Panc1 (cell line): ENCODE data around the gene DLG2. TPM values are rescaled to one million over a fixed set of nuclear protein-coding genes. Genes with fewer than 3 reads are reported as not detected.
"Not testable (repeated sequence)": the region's sequence is repeated elsewhere in the genome, so short reads cannot be mapped to it uniquely, and the experiment has no call there.

Experiments
- ATAC-seq: fragments of 200-7000 bp; cut with Tn5 transposase; 2 replicates; pipeline ENCODE4 v1.9.1; 2020; ENCODE audit warnings: mild to moderate bottlenecking, moderate library complexity
- BruUV-seq: library from RNA; stranded (reverse); fragments of 400-500 nt; replicated peaks from 2 replicates; lab custom pipeline; 2021; lab: Mats Ljungman, UMichigan
- CTCF ChIA-PET: fragments of 300-600 bp; sonication (Branson Sonifier 250); formaldehyde crosslinking; loops from one replicate; lab custom pipeline; 2022; ENCODE audit warnings: antibody characterized with exemption; lab: Charles Lee
- POLR2A ChIA-PET: fragments of 300-600 bp; sonication (Branson Sonifier 250); formaldehyde crosslinking; loops from one replicate; lab custom pipeline; 2022; ENCODE audit warnings: antibody characterized with exemption; lab: Charles Lee
- DNase-seq: peaks from one replicate; pipeline ENCODE4 v3.0.0-alpha.2; 2010; ENCODE audit warnings: low read depth, low spot score
- H3K27ac ChIP-seq: 2 replicates; pipeline ENCODE4 v1.5.1; 2011; ENCODE audit warnings: mild to moderate bottlenecking, low read length, inconsistent platforms
- H3K27me3 ChIP-seq: fragments of 200-500 bp; sonication (Bioruptor generic); 2 replicates; pipeline ENCODE4 v1.6.0; 2014; ENCODE audit warnings: low read length, inconsistent platforms; ENCODE audit not compliant: control insufficient read depth, insufficient read depth
- H3K36me3 ChIP-seq: fragments of 200-500 bp; sonication (Bioruptor generic); 2 replicates; pipeline ENCODE4 v1.5.1; 2014; ENCODE audit warnings: inconsistent platforms, mild to moderate bottlenecking, low read length, moderate library complexity; ENCODE audit not compliant: control insufficient read depth, insufficient read depth
- H3K4me1 ChIP-seq: 2 replicates; pipeline ENCODE4 v1.5.1; 2011; ENCODE audit warnings: inconsistent platforms, mild to moderate bottlenecking, low read length, moderate library complexity; ENCODE audit not compliant: control insufficient read depth, insufficient read depth
- H3K4me3 ChIP-seq, 2 experiments: 2 replicates each; pipeline ENCODE4 v1.5.1; 2011 to 2012; ENCODE audit warnings: low read depth in 2 of 2, low read length in 2 of 2, mild to moderate bottlenecking in 2 of 2, inconsistent platforms in 1 of 2, moderate library complexity in 1 of 2
- H3K9me3 ChIP-seq: fragments of 200-500 bp; sonication (Bioruptor generic); 2 replicates; pipeline ENCODE4 v1.5.1; 2014; ENCODE audit warnings: low read depth, mild to moderate bottlenecking, inconsistent platforms, low read length, moderate library complexity; ENCODE audit not compliant: control insufficient read depth, insufficient read depth
- CTCF ChIP-seq: fragments of 450-650 bp; IDR thresholded peaks from 2 replicates; pipeline ENCODE4 v1.5.1; 2017; ENCODE audit warnings: mild to moderate bottlenecking
- POLR2AphosphoS5 ChIP-seq: IDR thresholded peaks from 2 replicates; pipeline ENCODE4 v1.6.1; 2012; ENCODE audit warnings: mild to moderate bottlenecking, low read depth, low read length, moderate library complexity
- SIN3A ChIP-seq: IDR thresholded peaks from 2 replicates; pipeline ENCODE4 v1.6.1; 2012; ENCODE audit warnings: low read depth, mild to moderate bottlenecking, low read length, moderate library complexity, borderline replicate concordance; ENCODE audit not compliant: insufficient read depth
- TCF7L2 ChIP-seq: IDR thresholded peaks from 2 replicates; pipeline ENCODE4 v1.6.1; 2011; ENCODE audit warnings: mild to moderate bottlenecking, low read depth, low read length, inconsistent platforms
- in situ Hi-C: cut with HindIII; loops from 2 replicates; pipeline ENCODE4 v1.10.0; 2016; ENCODE audit warnings: low sequenced_read_pairs, low pct_unique_long_range_greater_than_20kb
- intact Hi-C: fragments of 100-400 bp; cut with micrococcal nuclease; formaldehyde crosslinking; loops from one replicate; pipeline ENCODE4 v1.10.0; 2022; ENCODE audit not compliant: unreplicated experiment
- total RNA-seq: library from RNA; stranded (reverse); gene quantifications from one replicate; pipeline ENCODE4 v1.2.1, GENCODE V29; 2021; ENCODE audit not compliant: unreplicated experiment
- TF ChIP-seq, protein P1 (sequence below), 2 experiments: IDR thresholded peaks; 2 replicates each; pipeline ENCODE4 v1.6.1; 2011 to 2012; ENCODE audit warnings: low read depth in 2 of 2, control low read depth in 1 of 2, low read length in 1 of 2, mild to moderate bottlenecking in 1 of 2, moderate library complexity in 1 of 2; ENCODE audit not compliant: insufficient read depth in 1 of 2

DLG2 gene
- total RNA-seq, 1 experiment from 2014 or later, result 4.2 TPM

GRCh38 chr11:85355921-85356320 lies 271.2 kb downstream of the DLG2 start:
- in situ Hi-C loops, result no loop called here
- BruUV-seq, result no TSS peak

GRCh38 chr11:85349539-85349938 lies 277.6 kb downstream of the DLG2 start:
- H3K4me3 ChIP-seq, H3K36me3 ChIP-seq, H3K27ac ChIP-seq, POLR2A ChIA-PET, in situ Hi-C loops, BruUV-seq, H3K9me3 ChIP-seq, CTCF ChIA-PET, ATAC-seq, H3K27me3 ChIP-seq, DNase-seq, H3K4me1 ChIP-seq: not testable (repeated sequence)
- intact Hi-C loops, result loop anchor here (10.0 kb wide), 1 partner anchor 65 kb away; no protein-coding TSS in a partner anchor

More at GRCh38 chr11:85355921-85356320, 271.2 kb downstream of the DLG2 start:
- no peak overlapping the region for H3K27ac ChIP-seq
- ChIA-PET CTCF (no interaction called here), POLR2A (no interaction called here)
- ATAC-seq (no peak), DNase-seq (no peak)
- H3K27me3 ChIP-seq, result no peaks in the 10 kb centered on the region
- intact Hi-C loops, result no loop called here
- H3K4me3 ChIP-seq, result no peak overlapping the region
- no peaks in the 10 kb centered on the region for H3K9me3 ChIP-seq
- TF ChIP-seq SIN3A (no peak), CTCF (no peak), POLR2AphosphoS5 (no peak), TCF7L2 (no peak)
- TF ChIP-seq, protein P1, sequence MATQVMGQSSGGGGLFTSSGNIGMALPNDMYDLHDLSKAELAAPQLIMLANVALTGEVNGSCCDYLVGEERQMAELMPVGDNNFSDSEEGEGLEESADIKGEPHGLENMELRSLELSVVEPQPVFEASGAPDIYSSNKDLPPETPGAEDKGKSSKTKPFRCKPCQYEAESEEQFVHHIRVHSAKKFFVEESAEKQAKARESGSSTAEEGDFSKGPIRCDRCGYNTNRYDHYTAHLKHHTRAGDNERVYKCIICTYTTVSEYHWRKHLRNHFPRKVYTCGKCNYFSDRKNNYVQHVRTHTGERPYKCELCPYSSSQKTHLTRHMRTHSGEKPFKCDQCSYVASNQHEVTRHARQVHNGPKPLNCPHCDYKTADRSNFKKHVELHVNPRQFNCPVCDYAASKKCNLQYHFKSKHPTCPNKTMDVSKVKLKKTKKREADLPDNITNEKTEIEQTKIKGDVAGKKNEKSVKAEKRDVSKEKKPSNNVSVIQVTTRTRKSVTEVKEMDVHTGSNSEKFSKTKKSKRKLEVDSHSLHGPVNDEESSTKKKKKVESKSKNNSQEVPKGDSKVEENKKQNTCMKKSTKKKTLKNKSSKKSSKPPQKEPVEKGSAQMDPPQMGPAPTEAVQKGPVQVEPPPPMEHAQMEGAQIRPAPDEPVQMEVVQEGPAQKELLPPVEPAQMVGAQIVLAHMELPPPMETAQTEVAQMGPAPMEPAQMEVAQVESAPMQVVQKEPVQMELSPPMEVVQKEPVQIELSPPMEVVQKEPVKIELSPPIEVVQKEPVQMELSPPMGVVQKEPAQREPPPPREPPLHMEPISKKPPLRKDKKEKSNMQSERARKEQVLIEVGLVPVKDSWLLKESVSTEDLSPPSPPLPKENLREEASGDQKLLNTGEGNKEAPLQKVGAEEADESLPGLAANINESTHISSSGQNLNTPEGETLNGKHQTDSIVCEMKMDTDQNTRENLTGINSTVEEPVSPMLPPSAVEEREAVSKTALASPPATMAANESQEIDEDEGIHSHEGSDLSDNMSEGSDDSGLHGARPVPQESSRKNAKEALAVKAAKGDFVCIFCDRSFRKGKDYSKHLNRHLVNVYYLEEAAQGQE (IDR thresholded peaks at IDR 0.05; ENCODE audit: insufficient read depth in 1 of 2, low read depth in 2 of 2, low read length in 1 of 2), result no peak
- no peaks in the 10 kb centered on the region for H3K4me1 ChIP-seq
- H3K36me3 ChIP-seq, result no peaks in the 10 kb centered on the region

GRCh38 chr11:85348945-85349344 lies 278.2 kb downstream of the DLG2 start:
- H3K4me3 ChIP-seq, result no peak overlapping the region
- H3K27ac ChIP-seq, result no peak overlapping the region
- no TSS peak for BruUV-seq
- CTCF ChIA-PET, result no interaction called here
- ATAC-seq (no peak), DNase-seq (no peak)
- in situ Hi-C loops (no loop called here), intact Hi-C loops (loop anchor here (10.0 kb wide), 1 partner anchor 64 kb away; no protein-coding TSS in a partner anchor)
- no peak for TF ChIP-seq TCF7L2
- TF ChIP-seq, protein P1 (IDR thresholded peaks at IDR 0.05; ENCODE audit: insufficient read depth in 1 of 2, low read depth in 2 of 2, low read length in 1 of 2), result no peak
- no peak for TF ChIP-seq CTCF
- TF ChIP-seq POLR2AphosphoS5, result no peak
- TF ChIP-seq SIN3A, result no peak
- POLR2A ChIA-PET, result no interaction called here
- H3K36me3 ChIP-seq, result no peaks in the 10 kb centered on the region
- H3K4me1 ChIP-seq, result no peaks in the 10 kb centered on the region
- no peaks in the 10 kb centered on the region for H3K27me3 ChIP-seq
- no peaks in the 10 kb centered on the region for H3K9me3 ChIP-seq
